ENCODE results near the gene KLHL11.

DNA sequence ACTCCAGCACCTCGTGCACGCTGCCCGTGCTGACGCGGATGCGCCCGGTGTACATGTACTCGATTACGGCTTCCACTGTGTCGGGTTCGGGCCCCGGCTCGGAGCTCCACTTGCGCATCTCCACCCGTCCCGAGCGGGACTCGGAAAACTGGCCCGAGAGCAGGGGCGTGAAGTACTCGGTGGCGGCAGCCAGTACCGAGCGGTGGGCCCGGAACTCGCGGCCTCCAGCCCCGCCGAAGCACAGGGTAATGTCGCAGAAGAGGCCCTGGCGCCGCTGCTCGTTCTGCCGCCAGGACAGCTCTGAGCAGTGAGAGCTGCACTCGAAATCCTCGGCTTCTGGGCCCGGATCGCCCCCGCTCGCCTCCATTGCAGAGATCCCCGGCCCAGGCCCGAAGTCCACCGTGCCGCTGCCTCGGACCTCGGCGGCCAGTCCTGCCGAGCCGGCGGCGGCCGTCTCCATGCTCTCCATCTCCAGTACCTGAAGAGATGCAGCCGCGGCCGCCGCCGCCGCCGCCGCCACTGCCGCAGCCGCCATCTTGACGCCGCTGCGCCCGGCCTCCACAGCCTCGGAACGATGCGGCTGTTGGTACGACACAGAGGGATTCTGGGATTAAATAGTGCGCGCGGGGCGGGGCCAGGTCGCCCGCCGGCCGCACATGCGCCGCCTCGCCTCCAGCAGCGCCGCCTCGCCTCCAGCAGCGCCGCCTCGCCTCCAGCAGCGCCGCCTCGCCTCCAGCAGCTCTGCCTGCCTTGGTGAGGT is at the start of gene KLHL11:
- TF ChIP-seq, protein P1, sequence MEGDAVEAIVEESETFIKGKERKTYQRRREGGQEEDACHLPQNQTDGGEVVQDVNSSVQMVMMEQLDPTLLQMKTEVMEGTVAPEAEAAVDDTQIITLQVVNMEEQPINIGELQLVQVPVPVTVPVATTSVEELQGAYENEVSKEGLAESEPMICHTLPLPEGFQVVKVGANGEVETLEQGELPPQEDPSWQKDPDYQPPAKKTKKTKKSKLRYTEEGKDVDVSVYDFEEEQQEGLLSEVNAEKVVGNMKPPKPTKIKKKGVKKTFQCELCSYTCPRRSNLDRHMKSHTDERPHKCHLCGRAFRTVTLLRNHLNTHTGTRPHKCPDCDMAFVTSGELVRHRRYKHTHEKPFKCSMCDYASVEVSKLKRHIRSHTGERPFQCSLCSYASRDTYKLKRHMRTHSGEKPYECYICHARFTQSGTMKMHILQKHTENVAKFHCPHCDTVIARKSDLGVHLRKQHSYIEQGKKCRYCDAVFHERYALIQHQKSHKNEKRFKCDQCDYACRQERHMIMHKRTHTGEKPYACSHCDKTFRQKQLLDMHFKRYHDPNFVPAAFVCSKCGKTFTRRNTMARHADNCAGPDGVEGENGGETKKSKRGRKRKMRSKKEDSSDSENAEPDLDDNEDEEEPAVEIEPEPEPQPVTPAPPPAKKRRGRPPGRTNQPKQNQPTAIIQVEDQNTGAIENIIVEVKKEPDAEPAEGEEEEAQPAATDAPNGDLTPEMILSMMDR (conservative IDR thresholded peaks at IDR 0.05 in 1 of 2, IDR thresholded peaks at IDR 0.05 in 1 of 2; ENCODE audit: extremely low read depth in 1 of 2, insufficient read depth in 1 of 2, low read depth in 1 of 2, low read length in 2 of 2): peak in 1 of 2 donors; percentile 4
- TF ChIP-seq EZH2 (IDR thresholded peaks at IDR 0.05; ENCODE audit: borderline replicate concordance, low read length): no peak

Measured in mammary epithelial cell (primary cell).